ENCODE measurements around the gene FHOD3.

The FHOD3 gene

DNA sequence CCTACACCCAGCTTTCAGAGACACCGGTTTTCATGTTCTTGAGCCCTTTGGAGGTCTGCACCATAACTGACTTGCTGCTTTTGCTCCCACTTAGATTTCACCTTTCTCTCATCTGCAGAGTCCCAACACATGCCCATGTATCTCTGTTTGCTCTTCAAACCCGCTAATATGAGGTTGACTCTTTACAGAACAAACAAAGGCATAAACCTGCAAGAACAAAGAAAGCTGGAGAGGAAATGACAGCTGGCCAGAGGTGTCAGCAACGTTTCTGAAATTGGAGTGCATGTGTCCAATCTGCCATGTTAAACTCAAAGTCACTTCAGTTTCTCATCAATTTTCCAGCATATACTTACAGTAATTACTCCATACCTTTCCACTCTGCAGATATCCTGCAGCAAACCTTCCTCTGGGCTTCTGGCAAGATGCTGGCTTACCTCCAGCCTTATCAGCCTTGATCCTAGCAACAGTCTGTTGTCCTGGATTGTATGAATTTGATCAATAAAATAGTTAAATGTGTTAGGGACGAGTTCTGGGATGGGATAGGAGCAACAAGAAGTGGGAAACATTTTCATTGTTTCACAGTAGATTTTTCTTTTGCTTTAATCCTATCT is 157.4 kb downstream of the FHOD3 start:
- peaks cover 0 to 21% (median 2%) of the 10 kb centered on the region in 5 experiments for H3K27me3 ChIP-seq (replicated peaks in 2 of 5; ENCODE audit: control insufficient read depth in 4 of 5, insufficient read depth in 5 of 5, low read length in 4 of 5)
- no peaks in the 10 kb centered on the region for H3K9me3 ChIP-seq (ENCODE audit: control extremely low read depth in 1 of 5, control insufficient read depth in 4 of 5, insufficient read depth in 2 of 5, low read depth in 1 of 5, low read length in 4 of 5)
- no peak for DNase-seq
- H3K4me1 ChIP-seq (ENCODE audit: control extremely low read depth in 1 of 4, control insufficient read depth in 4 of 4, insufficient read depth in 4 of 4, low read length in 3 of 4) = no peaks in the 10 kb centered on the region
- H3K4me3 ChIP-seq (ENCODE audit: control insufficient read depth in 1 of 7, extremely low read depth in 1 of 7, insufficient read depth in 4 of 7, low read depth in 2 of 7, low read length in 6 of 7) = no peak overlapping the region
- ChIA-PET POLR2A (no interaction called here), CTCF (interaction anchor here (0.6 kb wide), 1 partner anchor 36 kb away, joined by 3 read pairs; no protein-coding TSS in a partner anchor)
- 64% methylated on average over 2 of the region's 4 CpGs for WGBS (ENCODE audit: insufficient coverage)
- H3K36me3 ChIP-seq (ENCODE audit: control insufficient read depth in 4 of 4, insufficient read depth in 4 of 4, low read length in 3 of 4) = no peaks in the 10 kb centered on the region
- no peak overlapping the region for H3K27ac ChIP-seq (ENCODE audit: insufficient read depth in 1 of 2, low read depth in 1 of 2, low read length in 2 of 2, poor library complexity in 1 of 2, severe bottlenecking in 2 of 2)

DNA sequence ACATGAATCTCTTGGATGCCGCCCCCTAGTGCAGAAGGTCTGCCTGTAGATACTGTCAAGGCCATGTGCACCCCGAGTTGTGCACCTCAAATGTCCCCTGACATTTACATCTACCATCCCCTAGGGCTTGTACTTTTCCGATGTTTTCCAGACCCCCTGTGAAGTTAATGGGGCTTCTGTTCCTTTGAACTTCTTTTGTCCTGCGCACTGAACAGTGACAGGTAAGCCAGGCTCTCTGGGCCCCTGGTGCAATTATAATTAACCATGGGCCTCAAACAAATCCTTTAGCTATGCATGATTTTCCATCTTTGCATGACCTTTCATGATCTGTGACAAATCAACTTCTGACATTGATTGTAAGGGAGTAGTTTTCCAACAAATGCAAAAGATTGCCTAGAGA is 158.4 kb downstream of the FHOD3 start:
- H3K36me3 ChIP-seq (ENCODE audit: control insufficient read depth in 4 of 4, insufficient read depth in 4 of 4, low read length in 3 of 4) = no peaks in the 10 kb centered on the region
- peaks cover 0 to 21% (median 2%) of the 10 kb centered on the region in 5 experiments for H3K27me3 ChIP-seq (replicated peaks in 2 of 5; ENCODE audit: control insufficient read depth in 4 of 5, insufficient read depth in 5 of 5, low read length in 4 of 5)
- no peak for DNase-seq
- POLR2A ChIA-PET = no interaction called here
- H3K27ac ChIP-seq (ENCODE audit: insufficient read depth in 1 of 2, low read depth in 1 of 2, low read length in 2 of 2, poor library complexity in 1 of 2, severe bottlenecking in 2 of 2) = no peak overlapping the region
- H3K9me3 ChIP-seq (ENCODE audit: control extremely low read depth in 1 of 5, control insufficient read depth in 4 of 5, insufficient read depth in 2 of 5, low read depth in 1 of 5, low read length in 4 of 5) = no peaks in the 10 kb centered on the region
- H3K4me3 ChIP-seq (ENCODE audit: control insufficient read depth in 1 of 7, extremely low read depth in 1 of 7, insufficient read depth in 4 of 7, low read depth in 2 of 7, low read length in 6 of 7) = no peak overlapping the region
- CTCF ChIA-PET = interaction anchor here (0.6 to 0.9 kb wide), 2 partner anchors 14 to 35 kb away, joined by 3 read pairs; no protein-coding TSS in a partner anchor
- 98% methylated on average over 4 of the region's 4 CpGs for WGBS (ENCODE audit: insufficient coverage)
- H3K4me1 ChIP-seq (ENCODE audit: control extremely low read depth in 1 of 4, control insufficient read depth in 4 of 4, insufficient read depth in 4 of 4, low read length in 3 of 4) = no peaks in the 10 kb centered on the region

DNA sequence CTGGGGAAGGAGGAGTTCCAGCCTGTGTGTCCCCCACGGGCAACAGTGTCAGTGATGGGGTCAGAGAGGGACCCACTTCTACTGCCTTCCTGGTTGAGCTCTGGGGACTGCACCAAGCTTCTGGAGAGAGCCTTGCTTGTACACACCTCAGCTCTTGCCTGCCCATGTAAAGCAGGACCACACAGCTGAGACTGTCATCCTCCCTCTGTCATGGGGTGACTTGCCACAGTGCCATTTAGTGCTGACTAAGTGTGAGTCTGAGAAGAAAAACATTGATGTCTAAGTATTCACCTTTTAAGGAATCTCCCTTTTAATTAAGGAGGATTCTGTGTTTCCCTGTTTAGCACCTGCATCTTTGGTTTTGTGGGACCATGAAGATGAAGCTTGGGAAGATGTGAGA is 159.1 kb downstream of the FHOD3 start:
- ChIA-PET CTCF (interaction anchor here (0.9 kb wide), 1 partner anchor 14 kb away, joined by 3 read pairs; no protein-coding TSS in a partner anchor), POLR2A (no interaction called here)
- Histone ChIP-seq H3K27ac (ENCODE audit: insufficient read depth in 1 of 2, low read depth in 1 of 2, low read length in 2 of 2, poor library complexity in 1 of 2, severe bottlenecking in 2 of 2) (no peak overlapping the region), H3K27me3 (replicated peaks in 2 of 5; ENCODE audit: control insufficient read depth in 4 of 5, insufficient read depth in 5 of 5, low read length in 4 of 5) (peaks cover 0 to 21% (median 2%) of the 10 kb centered on the region in 5 experiments), H3K9me3 (ENCODE audit: control extremely low read depth in 1 of 5, control insufficient read depth in 4 of 5, insufficient read depth in 2 of 5, low read depth in 1 of 5, low read length in 4 of 5) (no peaks in the 10 kb centered on the region), H3K36me3 (ENCODE audit: control insufficient read depth in 4 of 4, insufficient read depth in 4 of 4, low read length in 3 of 4) (no peaks in the 10 kb centered on the region), H3K4me3 (ENCODE audit: control insufficient read depth in 1 of 7, extremely low read depth in 1 of 7, insufficient read depth in 4 of 7, low read depth in 2 of 7, low read length in 6 of 7) (no peak overlapping the region), H3K4me1 (ENCODE audit: control extremely low read depth in 1 of 4, control insufficient read depth in 4 of 4, insufficient read depth in 4 of 4, low read length in 3 of 4) (no peaks in the 10 kb centered on the region)
- WGBS (ENCODE audit: insufficient coverage) = no CpG with 5 or more reads among the region's 1 CpG
- no peak for DNase-seq

DNA sequence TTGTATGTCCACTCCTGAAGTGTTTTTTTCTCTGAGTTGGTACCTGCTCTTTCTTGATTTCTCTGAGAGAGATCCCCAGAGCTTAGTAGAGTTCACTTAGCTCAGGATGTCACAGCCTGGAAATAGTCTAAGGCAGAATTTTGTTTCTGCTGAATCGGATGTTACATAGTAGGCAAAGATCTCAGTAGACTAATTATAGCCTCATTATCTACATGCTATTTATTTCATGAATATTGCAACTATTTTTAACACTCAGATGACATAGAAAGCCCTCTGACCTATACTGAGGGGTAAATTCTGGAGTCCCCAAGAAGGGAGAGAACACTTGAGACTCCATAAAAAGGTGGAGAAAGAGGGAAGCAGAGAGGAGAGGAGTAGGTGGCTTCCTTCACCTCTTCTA is 160.2 kb downstream of the FHOD3 start:
- H3K27ac ChIP-seq (ENCODE audit: insufficient read depth in 1 of 2, low read depth in 1 of 2, low read length in 2 of 2, poor library complexity in 1 of 2, severe bottlenecking in 2 of 2) = no peak overlapping the region
- no peaks in the 10 kb centered on the region for H3K36me3 ChIP-seq (ENCODE audit: control insufficient read depth in 4 of 4, insufficient read depth in 4 of 4, low read length in 3 of 4)
- WGBS (ENCODE audit: insufficient coverage) = no CpG with 5 or more reads among the region's 1 CpG
- no peaks in the 10 kb centered on the region for H3K4me1 ChIP-seq (ENCODE audit: control extremely low read depth in 1 of 4, control insufficient read depth in 4 of 4, insufficient read depth in 4 of 4, low read length in 3 of 4)
- ChIA-PET CTCF (no interaction called here), POLR2A (no interaction called here)
- no peak for DNase-seq
- no peaks in the 10 kb centered on the region for H3K9me3 ChIP-seq (ENCODE audit: control extremely low read depth in 1 of 5, control insufficient read depth in 4 of 5, insufficient read depth in 2 of 5, low read depth in 1 of 5, low read length in 4 of 5)
- H3K4me3 ChIP-seq (ENCODE audit: control insufficient read depth in 1 of 7, extremely low read depth in 1 of 7, insufficient read depth in 4 of 7, low read depth in 2 of 7, low read length in 6 of 7) = no peak overlapping the region
- peaks cover 0 to 21% (median 2%) of the 10 kb centered on the region in 5 experiments for H3K27me3 ChIP-seq (replicated peaks in 2 of 5; ENCODE audit: control insufficient read depth in 4 of 5, insufficient read depth in 5 of 5, low read length in 4 of 5)

DNA sequence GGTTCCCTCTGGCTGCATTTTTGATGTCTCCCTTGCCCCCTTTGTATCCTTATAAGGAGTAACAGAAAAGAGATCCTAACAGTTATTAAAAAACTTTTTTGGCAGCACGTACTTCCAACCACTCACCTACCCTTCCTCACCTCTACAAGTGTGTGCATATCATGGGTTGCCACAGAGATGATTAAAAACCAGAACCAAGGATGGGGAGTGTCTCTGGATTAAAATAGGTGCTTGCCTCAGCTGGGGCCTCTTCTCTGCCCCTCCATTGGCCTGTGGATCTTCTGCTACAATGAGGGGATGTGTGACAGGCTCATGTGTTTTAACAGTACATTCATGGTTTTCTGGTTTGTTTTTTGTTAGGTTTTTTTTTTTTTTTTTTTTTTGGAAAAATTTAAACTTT is 160.8 kb downstream of the FHOD3 start:
- Histone ChIP-seq H3K9me3 (ENCODE audit: control extremely low read depth in 1 of 5, control insufficient read depth in 4 of 5, insufficient read depth in 2 of 5, low read depth in 1 of 5, low read length in 4 of 5) (no peaks in the 10 kb centered on the region), H3K4me1 (ENCODE audit: control extremely low read depth in 1 of 4, control insufficient read depth in 4 of 4, insufficient read depth in 4 of 4, low read length in 3 of 4) (no peaks in the 10 kb centered on the region), H3K36me3 (ENCODE audit: control insufficient read depth in 4 of 4, insufficient read depth in 4 of 4, low read length in 3 of 4) (no peaks in the 10 kb centered on the region), H3K27me3 (replicated peaks in 2 of 5; ENCODE audit: control insufficient read depth in 4 of 5, insufficient read depth in 5 of 5, low read length in 4 of 5) (peaks cover 0 to 19% (median 2%) of the 10 kb centered on the region in 5 experiments), H3K4me3 (ENCODE audit: control insufficient read depth in 1 of 7, extremely low read depth in 1 of 7, insufficient read depth in 4 of 7, low read depth in 2 of 7, low read length in 6 of 7) (no peak overlapping the region), H3K27ac (ENCODE audit: insufficient read depth in 1 of 2, low read depth in 1 of 2, low read length in 2 of 2, poor library complexity in 1 of 2, severe bottlenecking in 2 of 2) (no peak overlapping the region)
- WGBS (ENCODE audit: insufficient coverage) = 40% methylated on average over 1 of the region's 1 CpG
- POLR2A ChIA-PET = no interaction called here
- CTCF ChIA-PET = no interaction called here
- DNase-seq = no peak

DNA sequence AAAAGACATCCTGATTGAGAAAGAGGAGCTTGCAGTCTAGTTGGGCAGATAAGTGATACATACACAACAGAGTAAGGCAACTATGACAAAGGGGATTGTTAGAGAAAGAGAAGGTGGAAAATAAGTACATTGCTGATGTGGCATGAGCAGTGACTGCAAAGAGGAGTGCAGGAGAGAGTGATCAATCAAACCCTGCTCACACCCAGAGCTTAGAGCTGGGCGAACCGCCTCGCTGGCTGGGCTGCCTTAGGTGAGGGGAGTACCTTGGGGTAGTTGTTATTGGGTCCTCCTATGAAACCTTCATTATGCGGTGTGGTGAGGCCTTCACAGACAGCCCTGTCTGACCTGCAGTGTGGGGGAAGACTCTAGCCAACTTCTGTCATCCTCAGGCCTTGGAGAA is 161.7 kb downstream of the FHOD3 start:
- WGBS (ENCODE audit: insufficient coverage) = 100% methylated on average over 2 of the region's 4 CpGs
- H3K9me3 ChIP-seq (ENCODE audit: control extremely low read depth in 1 of 5, control insufficient read depth in 4 of 5, insufficient read depth in 2 of 5, low read depth in 1 of 5, low read length in 4 of 5) = no peaks in the 10 kb centered on the region
- CTCF ChIA-PET = no interaction called here

DNA sequence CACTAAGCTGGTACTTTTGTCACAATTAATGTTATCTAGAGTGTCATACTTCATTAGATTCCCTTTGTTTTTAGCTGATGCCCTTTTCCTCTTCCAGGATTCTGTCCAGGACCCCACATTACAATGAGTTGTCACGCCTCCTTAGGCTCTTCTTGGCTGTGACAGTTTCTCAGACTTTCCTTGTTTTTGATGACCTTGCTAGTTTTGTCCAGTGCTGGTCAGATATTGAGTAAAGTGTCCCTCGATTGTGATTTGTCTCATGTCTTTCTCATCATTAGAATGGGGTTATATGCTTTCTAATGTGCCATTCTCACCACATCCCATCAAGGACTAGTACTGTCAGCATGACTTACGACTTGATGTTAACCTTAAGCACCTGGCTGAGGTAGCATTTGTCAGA is 162.3 kb downstream of the FHOD3 start:
- Histone ChIP-seq H3K27ac (ENCODE audit: insufficient read depth in 1 of 2, low read depth in 1 of 2, low read length in 2 of 2, poor library complexity in 1 of 2, severe bottlenecking in 2 of 2) (no peak overlapping the region), H3K27me3 (replicated peaks in 2 of 5; ENCODE audit: control insufficient read depth in 4 of 5, insufficient read depth in 5 of 5, low read length in 4 of 5) (peaks cover 0 to 18% (median 0%) of the 10 kb centered on the region in 5 experiments), H3K9me3 (ENCODE audit: control extremely low read depth in 1 of 5, control insufficient read depth in 4 of 5, insufficient read depth in 2 of 5, low read depth in 1 of 5, low read length in 4 of 5) (no peaks in the 10 kb centered on the region), H3K4me3 (ENCODE audit: control insufficient read depth in 1 of 7, extremely low read depth in 1 of 7, insufficient read depth in 4 of 7, low read depth in 2 of 7, low read length in 6 of 7) (no peak overlapping the region), H3K4me1 (ENCODE audit: control extremely low read depth in 1 of 4, control insufficient read depth in 4 of 4, insufficient read depth in 4 of 4, low read length in 3 of 4) (no peaks in the 10 kb centered on the region), H3K36me3 (ENCODE audit: control insufficient read depth in 4 of 4, insufficient read depth in 4 of 4, low read length in 3 of 4) (no peaks in the 10 kb centered on the region)
- POLR2A ChIA-PET = no interaction called here
- WGBS (ENCODE audit: insufficient coverage) = 50% methylated on average over 2 of the region's 3 CpGs
- DNase-seq = no peak
- CTCF ChIA-PET = no interaction called here

More for the DNA sequence above, 161.7 kb downstream of the FHOD3 start:
- no peak for DNase-seq
- Histone ChIP-seq H3K27me3 (replicated peaks in 2 of 5; ENCODE audit: control insufficient read depth in 4 of 5, insufficient read depth in 5 of 5, low read length in 4 of 5) (peaks cover 0 to 18% (median 0%) of the 10 kb centered on the region in 5 experiments), H3K4me1 (ENCODE audit: control extremely low read depth in 1 of 4, control insufficient read depth in 4 of 4, insufficient read depth in 4 of 4, low read length in 3 of 4) (no peaks in the 10 kb centered on the region), H3K36me3 (ENCODE audit: control insufficient read depth in 4 of 4, insufficient read depth in 4 of 4, low read length in 3 of 4) (no peaks in the 10 kb centered on the region), H3K4me3 (ENCODE audit: control insufficient read depth in 1 of 7, extremely low read depth in 1 of 7, insufficient read depth in 4 of 7, low read depth in 2 of 7, low read length in 6 of 7) (no peak overlapping the region), H3K27ac (ENCODE audit: insufficient read depth in 1 of 2, low read depth in 1 of 2, low read length in 2 of 2, poor library complexity in 1 of 2, severe bottlenecking in 2 of 2) (no peak overlapping the region)
- POLR2A ChIA-PET = no interaction called here

Measured in common myeloid progenitor, CD34-positive (primary cell).